GM13977 (cell line): ENCODE results near the gene CDH4.

Experiments used
- DNase-seq: peaks from one replicate; pipeline ENCODE4 v3.0.0; 2012; ENCODE audit warnings: low spot score
- in situ Hi-C: fragments of 300-500 bp; cut with MboI; formaldehyde crosslinking; loops from one replicate; pipeline ENCODE4 v1.12.0; 2022; ENCODE audit warnings: low sequenced_read_pairs, low pct_unique_long_range_greater_than_20kb, mixed read lengths, inconsistent platforms; ENCODE audit not compliant: unreplicated experiment
- TF ChIP-seq, protein P1 (sequence below): IDR thresholded peaks from 2 replicates; pipeline ENCODE4 v1.5.1; 2012; ENCODE audit warnings: mild to moderate bottlenecking, control low read depth; ENCODE audit not compliant: insufficient read depth; ENCODE audit errors: extremely low read depth, missing control alignments

Gene CDH4

GRCh38 chr20:61956396-61957342 is 704.6 kb downstream of the CDH4 start:
- DNase-seq, result no peak
- TF ChIP-seq, protein P1, sequence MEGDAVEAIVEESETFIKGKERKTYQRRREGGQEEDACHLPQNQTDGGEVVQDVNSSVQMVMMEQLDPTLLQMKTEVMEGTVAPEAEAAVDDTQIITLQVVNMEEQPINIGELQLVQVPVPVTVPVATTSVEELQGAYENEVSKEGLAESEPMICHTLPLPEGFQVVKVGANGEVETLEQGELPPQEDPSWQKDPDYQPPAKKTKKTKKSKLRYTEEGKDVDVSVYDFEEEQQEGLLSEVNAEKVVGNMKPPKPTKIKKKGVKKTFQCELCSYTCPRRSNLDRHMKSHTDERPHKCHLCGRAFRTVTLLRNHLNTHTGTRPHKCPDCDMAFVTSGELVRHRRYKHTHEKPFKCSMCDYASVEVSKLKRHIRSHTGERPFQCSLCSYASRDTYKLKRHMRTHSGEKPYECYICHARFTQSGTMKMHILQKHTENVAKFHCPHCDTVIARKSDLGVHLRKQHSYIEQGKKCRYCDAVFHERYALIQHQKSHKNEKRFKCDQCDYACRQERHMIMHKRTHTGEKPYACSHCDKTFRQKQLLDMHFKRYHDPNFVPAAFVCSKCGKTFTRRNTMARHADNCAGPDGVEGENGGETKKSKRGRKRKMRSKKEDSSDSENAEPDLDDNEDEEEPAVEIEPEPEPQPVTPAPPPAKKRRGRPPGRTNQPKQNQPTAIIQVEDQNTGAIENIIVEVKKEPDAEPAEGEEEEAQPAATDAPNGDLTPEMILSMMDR, result no peak
- in situ Hi-C loops, result no loop called here

DNA sequence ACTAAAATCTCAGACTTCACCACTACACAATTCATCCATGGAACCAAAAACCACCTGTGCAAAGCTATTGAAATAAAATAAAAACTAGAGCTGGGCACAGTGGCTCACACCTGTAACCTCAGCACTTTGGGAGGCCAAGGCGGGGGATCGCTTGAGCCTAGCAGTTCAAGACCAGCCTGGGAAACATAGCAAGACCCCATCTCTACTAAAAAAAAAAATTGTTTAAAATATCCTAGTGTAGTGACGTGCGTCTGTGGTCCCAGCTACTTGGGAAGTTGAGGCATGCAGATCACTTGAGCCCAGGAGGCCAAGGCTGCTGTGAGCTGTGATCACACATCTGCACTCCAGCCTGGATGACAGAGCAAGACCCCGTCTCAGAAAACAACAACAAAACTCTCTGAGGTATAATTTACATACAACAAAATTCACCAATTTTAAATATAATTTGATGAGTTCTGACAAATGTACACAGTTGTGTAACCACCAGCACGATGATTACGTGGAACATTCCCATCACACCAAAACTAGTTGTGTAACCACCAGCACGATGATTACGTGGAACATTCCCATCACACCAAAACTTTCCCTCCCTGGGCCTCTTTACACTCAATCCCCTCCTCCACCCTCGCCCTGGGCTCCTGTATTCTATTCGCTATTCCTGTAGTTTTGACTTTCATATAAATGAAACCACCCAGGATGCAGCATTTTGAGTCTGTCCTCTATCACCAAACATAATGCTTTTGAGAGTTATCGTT is 706.1 kb downstream of the CDH4 start:
- DNase-seq, result no peak
- in situ Hi-C loops, result no loop called here
- TF ChIP-seq, protein P1, result no peak

GRCh38 chr20:61958773-61959700 is 707.0 kb downstream of the CDH4 start:
- in situ Hi-C loops, result no loop called here
- DNase-seq, result no peak
- TF ChIP-seq, protein P1, result no peak

DNA sequence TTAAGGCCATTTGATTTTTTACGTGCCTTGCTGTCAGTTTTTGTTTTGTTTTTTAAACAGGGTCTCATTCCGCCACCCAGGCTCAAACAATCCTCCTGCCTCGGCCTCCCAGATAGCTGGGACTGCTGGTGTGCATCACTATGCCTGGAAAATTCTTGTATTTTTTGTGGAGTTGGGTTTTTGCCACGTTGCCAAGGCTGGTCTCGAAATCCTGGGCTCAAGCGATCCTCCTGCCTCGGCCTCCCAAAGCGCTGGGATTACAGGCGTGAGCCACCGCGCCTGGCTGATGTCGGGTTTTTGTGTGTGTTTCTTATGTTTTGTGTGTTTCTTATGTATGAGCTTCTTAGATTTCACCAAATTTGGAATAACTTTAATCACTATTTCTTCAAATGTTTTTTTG is 708.8 kb downstream of the CDH4 start:
- no peak for DNase-seq
- in situ Hi-C loops, result no loop called here
- TF ChIP-seq, protein P1, result no peak

GRCh38 chr20:61963149-61963548 is 711.1 kb downstream of the CDH4 start:
- in situ Hi-C loops, result no loop called here
- TF ChIP-seq, protein P1, result no peak
- DNase-seq, result no peak
